ENCODE data around the gene GRIK3.
"Not testable (repeated sequence)": the region's sequence is repeated elsewhere in the genome, so short reads cannot be mapped to it uniquely, and the experiment has no call there.

GRIK3 gene

DNA sequence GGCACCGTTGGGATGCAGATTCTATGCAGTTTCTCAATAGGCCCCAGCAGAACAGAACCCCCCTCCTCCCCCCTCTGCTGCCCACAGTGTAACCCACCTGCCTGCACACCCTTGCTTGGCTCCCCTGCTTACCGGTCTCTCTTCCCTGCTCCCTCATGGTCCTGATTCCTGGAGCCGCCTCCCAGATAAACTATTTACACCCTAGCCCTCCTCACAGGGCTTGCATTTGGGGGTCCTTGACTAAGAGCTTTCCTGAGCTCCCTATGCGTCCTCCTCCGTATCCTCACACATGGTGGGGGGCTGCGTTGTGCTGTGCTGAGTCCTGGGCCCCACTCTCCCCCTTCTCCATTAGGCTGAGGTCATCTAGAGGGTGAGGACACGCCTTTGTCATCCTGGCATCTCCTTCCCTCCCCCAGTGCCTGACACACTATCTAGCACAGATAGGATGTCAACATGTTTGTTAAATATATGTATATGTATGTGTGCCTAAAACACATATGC, 121.9 kb downstream of the GRIK3 start:
- no peak overlapping the region for H2BK5ac ChIP-seq (ENCODE audit: low read length)
- WGBS (ENCODE audit: extremely low coverage, insufficient coverage, low lambda C conversion rate) = no CpG with 5 or more reads among the region's 7 CpGs
- H3K27ac ChIP-seq (ENCODE audit: low read depth, low read length) = no peak overlapping the region

DNA sequence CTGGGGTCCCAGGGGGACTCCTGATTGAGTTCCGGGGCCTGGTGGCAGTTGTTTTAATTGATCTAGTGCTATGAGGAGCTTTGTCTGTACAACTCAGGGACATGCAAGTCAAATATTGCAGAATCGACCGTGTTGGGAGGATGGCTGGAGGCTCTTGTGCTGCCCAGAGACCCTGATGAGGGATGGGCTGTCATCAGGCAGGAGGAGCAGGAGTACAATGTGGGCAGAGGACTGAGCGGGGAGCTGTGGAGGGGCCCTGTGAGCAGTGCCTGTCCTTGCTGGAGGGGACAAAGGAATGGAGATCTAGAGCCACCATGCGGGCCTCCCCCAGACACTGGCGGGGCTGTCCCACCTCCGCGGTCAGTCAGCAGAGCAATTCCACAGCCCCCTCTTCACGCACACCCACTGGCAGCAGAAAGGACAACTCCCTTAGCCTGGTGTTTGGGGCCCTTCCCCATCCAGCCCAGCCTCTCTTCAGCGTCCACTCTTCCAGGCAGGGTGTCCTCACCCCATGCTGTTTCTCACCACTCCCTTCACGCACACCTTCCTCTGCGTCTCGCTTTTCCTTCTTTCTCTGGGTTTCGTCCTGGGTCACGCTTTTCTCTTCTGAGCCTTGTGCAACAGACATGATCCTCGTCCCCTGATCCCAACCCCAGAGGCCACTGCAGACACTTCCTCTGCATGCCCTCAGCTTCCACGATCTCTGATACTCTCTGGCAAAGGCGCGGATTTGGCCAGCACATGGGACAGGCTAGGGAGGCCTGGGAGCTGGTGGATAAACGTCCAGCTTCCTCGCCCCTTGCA, 122.6 kb downstream of the GRIK3 start:
- H3K27me3 ChIP-seq (ENCODE audit: insufficient read depth, low read length, poor library complexity) = no peaks in the 10 kb centered on the region
- no peak overlapping the region for H2BK15ac ChIP-seq (replicated peaks; ENCODE audit: low read depth)
- no peak overlapping the region for H3K4me2 ChIP-seq (ENCODE audit: low read length)
- no peak overlapping the region for H4K5ac ChIP-seq (ENCODE audit: low read length)
- WGBS (ENCODE audit: extremely low coverage, insufficient coverage, low lambda C conversion rate) = no CpG with 5 or more reads among the region's 21 CpGs
- H3K56ac ChIP-seq (ENCODE audit: low read length) = no peak overlapping the region
- no peaks in the 10 kb centered on the region for H3K4me1 ChIP-seq (ENCODE audit: control insufficient read depth, low read depth, low read length)
- H3K79me1 ChIP-seq (ENCODE audit: low read length) = no peaks in the 10 kb centered on the region
- no peak overlapping the region for H2BK120ac ChIP-seq (ENCODE audit: low read depth, low read length)
- H3K9ac ChIP-seq (ENCODE audit: low read length) = no peak overlapping the region
- no peak overlapping the region for H2AK5ac ChIP-seq (ENCODE audit: low read length)
- no peak overlapping the region for H3K18ac ChIP-seq (ENCODE audit: low read length)
- no peak overlapping the region for H3K27ac ChIP-seq (ENCODE audit: low read depth, low read length)
- H2BK5ac ChIP-seq (ENCODE audit: low read length) = no peak overlapping the region
- H4K8ac ChIP-seq (ENCODE audit: low read depth, low read length) = no peak overlapping the region
- no peak for DNase-seq
- no peaks in the 10 kb centered on the region for H3K79me2 ChIP-seq (ENCODE audit: control insufficient read depth, insufficient read depth, low read length)
- no peaks in the 10 kb centered on the region for H3K36me3 ChIP-seq (ENCODE audit: control insufficient read depth, insufficient read depth, low read length)
- no peak overlapping the region for H3K4me3 ChIP-seq (ENCODE audit: low read length)
- H3K23ac ChIP-seq (ENCODE audit: low read length) = no peak overlapping the region
- H3K4ac ChIP-seq (ENCODE audit: low read depth, low read length) = no peak overlapping the region

More for the DNA sequence above, 121.9 kb downstream of the GRIK3 start:
- H3K36me3 ChIP-seq (ENCODE audit: control insufficient read depth, insufficient read depth, low read length) = no peaks in the 10 kb centered on the region
- no peak overlapping the region for H3K4me2 ChIP-seq (ENCODE audit: low read length)
- no peaks in the 10 kb centered on the region for H3K27me3 ChIP-seq (ENCODE audit: insufficient read depth, low read length, poor library complexity)
- no peak overlapping the region for H3K9ac ChIP-seq (ENCODE audit: low read length)
- no peak overlapping the region for H2BK120ac ChIP-seq (ENCODE audit: low read depth, low read length)
- no peaks in the 10 kb centered on the region for H3K4me1 ChIP-seq (ENCODE audit: control insufficient read depth, low read depth, low read length)
- no peak overlapping the region for H4K8ac ChIP-seq (ENCODE audit: low read depth, low read length)
- no peak for DNase-seq
- H3K18ac ChIP-seq (ENCODE audit: low read length) = no peak overlapping the region
- no peak overlapping the region for H4K5ac ChIP-seq (ENCODE audit: low read length)
- no peak overlapping the region for H3K56ac ChIP-seq (ENCODE audit: low read length)
- H3K79me1 ChIP-seq (ENCODE audit: low read length) = no peaks in the 10 kb centered on the region
- H3K4me3 ChIP-seq (ENCODE audit: low read length) = no peak overlapping the region
- H3K4ac ChIP-seq (ENCODE audit: low read depth, low read length) = no peak overlapping the region
- H2BK15ac ChIP-seq (replicated peaks; ENCODE audit: low read depth) = no peak overlapping the region
- no peaks in the 10 kb centered on the region for H3K79me2 ChIP-seq (ENCODE audit: control insufficient read depth, insufficient read depth, low read length)
- H3K23ac ChIP-seq (ENCODE audit: low read length) = no peak overlapping the region
- H2AK5ac ChIP-seq (ENCODE audit: low read length) = no peak overlapping the region

DNA sequence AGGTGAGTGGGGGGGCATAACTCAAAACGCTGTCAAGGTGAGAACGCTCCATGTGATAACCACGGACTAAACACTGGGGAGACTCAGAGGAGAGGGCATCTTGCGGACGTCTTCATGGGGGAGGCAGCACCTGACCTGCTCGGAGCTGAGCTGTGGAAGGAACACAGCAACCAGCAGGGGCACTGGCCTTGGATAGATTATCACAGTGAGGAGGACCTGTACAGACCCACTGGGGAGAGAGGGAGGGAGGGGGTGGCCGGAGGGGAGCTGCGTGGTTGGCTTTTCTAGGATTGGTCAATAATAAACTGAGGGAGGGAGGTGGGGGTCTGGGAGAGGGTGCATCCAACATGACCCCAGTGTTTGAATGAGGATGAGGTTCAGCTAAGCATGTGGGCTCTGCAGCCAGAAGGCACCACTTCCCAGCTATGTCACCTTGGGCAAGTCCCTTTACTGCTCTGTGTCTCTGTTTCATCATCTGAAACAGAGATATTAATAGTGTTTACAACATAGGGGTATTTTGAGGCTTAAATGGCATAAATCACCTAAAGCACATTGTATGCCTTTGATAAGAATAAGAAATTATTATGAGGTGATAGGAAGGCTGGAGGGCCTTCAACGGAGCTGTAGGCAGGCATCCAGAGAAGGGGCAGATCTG, 123.3 kb downstream of the GRIK3 start:
- no peak overlapping the region for H3K27ac ChIP-seq (ENCODE audit: low read depth, low read length)
- H3K4me1 ChIP-seq (ENCODE audit: control insufficient read depth, low read depth, low read length) = no peaks in the 10 kb centered on the region
- WGBS (ENCODE audit: extremely low coverage, insufficient coverage, low lambda C conversion rate) = no CpG with 5 or more reads among the region's 9 CpGs
- no peak overlapping the region for H3K18ac ChIP-seq (ENCODE audit: low read length)
- H3K4me2 ChIP-seq (ENCODE audit: low read length) = no peak overlapping the region
- no peak overlapping the region for H4K8ac ChIP-seq (ENCODE audit: low read depth, low read length)
- H4K5ac ChIP-seq (ENCODE audit: low read length) = no peak overlapping the region
- H2BK5ac ChIP-seq (ENCODE audit: low read length) = no peak overlapping the region
- no peak overlapping the region for H3K4me3 ChIP-seq (ENCODE audit: low read length)
- H3K9ac ChIP-seq (ENCODE audit: low read length) = no peak overlapping the region
- no peak overlapping the region for H2BK15ac ChIP-seq (replicated peaks; ENCODE audit: low read depth)
- H3K56ac ChIP-seq (ENCODE audit: low read length) = no peak overlapping the region
- no peaks in the 10 kb centered on the region for H3K36me3 ChIP-seq (ENCODE audit: control insufficient read depth, insufficient read depth, low read length)
- no peak for DNase-seq
- no peak overlapping the region for H2BK120ac ChIP-seq (ENCODE audit: low read depth, low read length)
- no peaks in the 10 kb centered on the region for H3K27me3 ChIP-seq (ENCODE audit: insufficient read depth, low read length, poor library complexity)
- H3K23ac ChIP-seq (ENCODE audit: low read length) = no peak overlapping the region
- H3K79me1 ChIP-seq (ENCODE audit: low read length) = no peaks in the 10 kb centered on the region
- no peak overlapping the region for H3K4ac ChIP-seq (ENCODE audit: low read depth, low read length)
- no peak overlapping the region for H2AK5ac ChIP-seq (ENCODE audit: low read length)
- H3K79me2 ChIP-seq (ENCODE audit: control insufficient read depth, insufficient read depth, low read length) = no peaks in the 10 kb centered on the region

DNA sequence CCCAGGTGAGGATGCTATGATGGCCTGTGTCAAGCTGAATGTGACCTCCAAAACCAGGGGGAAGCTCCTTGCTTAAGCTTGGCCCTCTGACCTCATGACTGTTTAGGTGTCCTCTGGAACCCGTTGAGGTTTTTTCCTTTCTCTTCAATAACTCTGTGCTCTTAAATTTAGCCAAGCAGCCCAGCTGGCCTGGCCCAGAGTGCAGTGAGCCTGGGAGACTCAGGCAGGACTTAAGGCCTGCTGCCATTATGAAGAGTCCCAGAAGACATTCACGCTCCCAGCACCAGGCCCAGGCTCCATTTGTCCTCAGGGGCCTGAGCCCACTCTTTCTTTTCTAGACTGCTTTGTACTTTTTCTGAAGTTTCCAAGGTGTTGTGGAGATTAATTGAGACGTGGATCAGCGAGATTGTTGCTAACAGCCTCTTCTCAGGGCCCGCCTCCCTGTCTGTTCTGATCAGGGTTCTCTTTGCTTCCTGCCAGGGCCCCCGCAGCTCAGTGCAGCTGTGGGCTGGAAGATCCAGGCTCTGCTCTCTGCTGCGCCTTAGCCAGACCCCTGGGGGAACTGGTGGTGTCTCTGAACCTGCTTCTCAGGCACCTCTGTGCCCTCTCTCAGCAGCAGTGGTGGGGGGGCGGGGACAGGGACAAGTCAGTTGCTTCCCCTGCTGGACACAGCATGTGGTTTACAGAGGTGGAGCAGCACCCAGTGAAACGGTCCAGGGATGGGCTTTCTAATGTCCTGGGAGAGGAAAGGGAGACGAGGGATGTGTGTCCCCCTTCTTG, 124.2 kb downstream of the GRIK3 start:
- no peak overlapping the region for H3K4ac ChIP-seq (ENCODE audit: low read depth, low read length)
- no peak overlapping the region for H3K4me3 ChIP-seq (ENCODE audit: low read length)
- H2BK120ac ChIP-seq (ENCODE audit: low read depth, low read length) = no peak overlapping the region
- no peak overlapping the region for H4K8ac ChIP-seq (ENCODE audit: low read depth, low read length)
- H3K79me1 ChIP-seq (ENCODE audit: low read length) = no peaks in the 10 kb centered on the region
- no peak overlapping the region for H4K5ac ChIP-seq (ENCODE audit: low read length)
- H2BK15ac ChIP-seq (replicated peaks; ENCODE audit: low read depth) = no peak overlapping the region
- H3K4me2 ChIP-seq (ENCODE audit: low read length) = no peak overlapping the region
- no peak overlapping the region for H2AK5ac ChIP-seq (ENCODE audit: low read length)
- no peaks in the 10 kb centered on the region for H3K27me3 ChIP-seq (ENCODE audit: insufficient read depth, low read length, poor library complexity)
- H3K23ac ChIP-seq (ENCODE audit: low read length) = no peak overlapping the region
- no peaks in the 10 kb centered on the region for H3K4me1 ChIP-seq (ENCODE audit: control insufficient read depth, low read depth, low read length)
- no peak overlapping the region for H3K27ac ChIP-seq (ENCODE audit: low read depth, low read length)
- H3K79me2 ChIP-seq (ENCODE audit: control insufficient read depth, insufficient read depth, low read length) = no peaks in the 10 kb centered on the region
- H3K56ac ChIP-seq (ENCODE audit: low read length) = no peak overlapping the region
- DNase-seq = no peak
- no peak overlapping the region for H3K18ac ChIP-seq (ENCODE audit: low read length)
- no CpG with 5 or more reads among the region's 10 CpGs for WGBS (ENCODE audit: extremely low coverage, insufficient coverage, low lambda C conversion rate)
- no peak overlapping the region for H3K9ac ChIP-seq (ENCODE audit: low read length)
- H3K36me3 ChIP-seq (ENCODE audit: control insufficient read depth, insufficient read depth, low read length) = no peaks in the 10 kb centered on the region
- H2BK5ac ChIP-seq (ENCODE audit: low read length) = no peak overlapping the region

DNA sequence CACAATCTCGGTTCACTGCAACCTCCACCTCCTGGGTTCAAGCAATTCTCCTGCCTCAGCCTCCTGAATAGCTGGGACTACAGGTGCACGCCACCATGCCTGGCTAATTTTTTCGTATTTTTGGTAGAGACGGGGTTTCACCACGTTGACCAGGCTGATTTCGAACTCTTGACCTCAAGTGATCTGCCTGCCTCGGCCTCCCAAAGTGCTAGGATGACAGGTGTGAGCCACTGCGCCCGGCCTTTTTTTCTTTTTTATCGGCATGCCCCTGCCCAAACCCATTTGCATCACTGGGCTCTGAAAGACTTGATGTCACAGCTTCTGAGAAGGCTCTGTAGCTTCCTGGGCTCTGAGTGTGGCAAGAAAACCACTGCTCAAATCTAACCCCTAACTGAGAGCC, 125.0 kb downstream of the GRIK3 start:
- H4K8ac ChIP-seq (ENCODE audit: low read depth, low read length); H3K56ac ChIP-seq (ENCODE audit: low read length); H2BK5ac ChIP-seq (ENCODE audit: low read length); H2BK15ac ChIP-seq (replicated peaks; ENCODE audit: low read depth); H2AK5ac ChIP-seq (ENCODE audit: low read length); H2BK120ac ChIP-seq (ENCODE audit: low read depth, low read length); H3K18ac ChIP-seq (ENCODE audit: low read length); H3K79me1 ChIP-seq (ENCODE audit: low read length); H3K4me1 ChIP-seq (ENCODE audit: control insufficient read depth, low read depth, low read length); H3K4ac ChIP-seq (ENCODE audit: low read depth, low read length); DNase-seq; H3K9ac ChIP-seq (ENCODE audit: low read length); H3K27me3 ChIP-seq (ENCODE audit: insufficient read depth, low read length, poor library complexity); H3K27ac ChIP-seq (ENCODE audit: low read depth, low read length); H3K23ac ChIP-seq (ENCODE audit: low read length); H3K79me2 ChIP-seq (ENCODE audit: control insufficient read depth, insufficient read depth, low read length); H3K4me2 ChIP-seq (ENCODE audit: low read length); H4K5ac ChIP-seq (ENCODE audit: low read length); H3K36me3 ChIP-seq (ENCODE audit: control insufficient read depth, insufficient read depth, low read length); H3K4me3 ChIP-seq (ENCODE audit: low read length): not testable (repeated sequence)
- WGBS (ENCODE audit: extremely low coverage, insufficient coverage, low lambda C conversion rate) = no CpG with 5 or more reads among the region's 10 CpGs

Data from mesendoderm (in vitro differentiated cells).